Measurements from ENCODE around the gene GDA. TPM values are rescaled to one million over a fixed set of nuclear protein-coding genes. Genes with fewer than 3 reads are reported as not detected.
A peak's percentile ranks its signal among the peaks of the same experiment; 100 is the strongest.

Gene GDA
- total RNA-seq, 1 donor from 2014 or later, result 2.7 TPM

DNA sequence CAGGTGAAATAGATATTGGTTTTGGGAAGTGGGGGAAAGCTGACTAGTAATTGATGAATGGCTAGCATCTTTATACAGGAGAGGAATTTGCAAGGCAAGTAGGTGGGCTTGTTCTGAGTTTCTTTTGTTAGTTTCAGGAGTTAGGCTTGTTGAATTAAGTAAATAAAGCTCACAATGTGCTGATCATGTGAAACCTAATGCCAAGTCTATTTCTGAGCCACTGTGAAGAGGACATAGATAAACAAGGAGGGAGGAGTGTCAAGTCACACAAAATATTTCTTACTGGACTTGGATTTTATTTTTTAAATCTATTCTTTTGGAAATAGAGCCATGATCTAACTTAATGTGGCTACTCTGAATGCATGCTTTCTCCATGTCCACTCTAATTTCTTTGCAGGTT is 19.9 kb downstream of the GDA start:
- Mint-ChIP-seq H3K9me3 (no peaks in the 10 kb centered on the region), H3K27ac (no peak overlapping the region), H3K4me1 (peaks cover 2% of the 10 kb centered on the region), H3K27me3 (ENCODE audit: insufficient read depth, low read depth) (no peaks in the 10 kb centered on the region), H3K36me3 (no peaks in the 10 kb centered on the region), H3K4me3 (no peak overlapping the region)
- peak overlapping the region; percentile 32 for H3K4me2 ChIP-seq
- H4K20me1 ChIP-seq (ENCODE audit: low read depth), result no peaks in the 10 kb centered on the region
- H3K27ac ChIP-seq, result no peak overlapping the region
- no peaks in the 10 kb centered on the region for H3K27me3 ChIP-seq
- TF ChIP-seq EZH2phosphoT487 (IDR thresholded peaks at IDR 0.05) (no peak), CTCF (IDR thresholded peaks at IDR 0.05) (no peak), EZH2 (IDR thresholded peaks at IDR 0.05) (no peak)
- H3K79me2 ChIP-seq (ENCODE audit: low read depth), result no peaks in the 10 kb centered on the region
- H3F3A ChIP-seq (ENCODE audit: low read depth), result no peaks in the 10 kb centered on the region
- H3K9me3 ChIP-seq (ENCODE audit: low read depth), result no peaks in the 10 kb centered on the region
- H3K9ac ChIP-seq, result no peak overlapping the region
- H3K4me1 ChIP-seq, result peaks cover 9% of the 10 kb centered on the region
- peak overlapping the region; percentile 22 for H2AFZ ChIP-seq (replicated peaks)
- no peak overlapping the region for H3K4me3 ChIP-seq
- no peaks in the 10 kb centered on the region for H3K36me3 ChIP-seq
- DNase-seq (ENCODE audit: low spot score), result no peak

- Mint-ChIP-seq H3K27me3 (ENCODE audit: insufficient read depth, low read depth) (no peaks in the 10 kb centered on the region), H3K4me3 (no peak overlapping the region), H3K4me1 (peaks cover 2% of the 10 kb centered on the region), H3K27ac (no peak overlapping the region), H3K36me3 (no peaks in the 10 kb centered on the region), H3K9me3 (no peaks in the 10 kb centered on the region)
- no peaks in the 10 kb centered on the region for H3K9me3 ChIP-seq (ENCODE audit: low read depth)
- H3K4me2 ChIP-seq, result no peak overlapping the region
- peaks cover 9% of the 10 kb centered on the region for H3K4me1 ChIP-seq
- H3K4me3 ChIP-seq, result no peak overlapping the region
- no peaks in the 10 kb centered on the region for H3K27me3 ChIP-seq
- H3K79me2 ChIP-seq (ENCODE audit: low read depth), result no peaks in the 10 kb centered on the region
- no peak for DNase-seq (ENCODE audit: low spot score)
- no peak overlapping the region for H3K27ac ChIP-seq
- no peak for TF ChIP-seq EZH2phosphoT487 (IDR thresholded peaks at IDR 0.05)
- no peak for TF ChIP-seq CTCF (IDR thresholded peaks at IDR 0.05)
- no peak for TF ChIP-seq EZH2 (IDR thresholded peaks at IDR 0.05)
- no peaks in the 10 kb centered on the region for H4K20me1 ChIP-seq (ENCODE audit: low read depth)
- H3K36me3 ChIP-seq, result no peaks in the 10 kb centered on the region
- H3K9ac ChIP-seq, result no peak overlapping the region
- no peak overlapping the region for H2AFZ ChIP-seq (replicated peaks)
- no peaks in the 10 kb centered on the region for H3F3A ChIP-seq (ENCODE audit: low read depth)
These were observed 23.8 kb downstream of the GDA start for GRCh38 chr9:72173080-72173479.

GRCh38 chr9:72185561-72185960 is 36.3 kb downstream of the GDA start:
- H3K27me3 ChIP-seq, result no peaks in the 10 kb centered on the region
- DNase-seq (ENCODE audit: low spot score), result no peak
- no peaks in the 10 kb centered on the region for H3K27me3 Mint-ChIP-seq (ENCODE audit: insufficient read depth, low read depth)
- H3K4me1 Mint-ChIP-seq, result no peaks in the 10 kb centered on the region
- H3K79me2 ChIP-seq (ENCODE audit: low read depth), result no peaks in the 10 kb centered on the region
- H3F3A ChIP-seq (ENCODE audit: low read depth), result no peaks in the 10 kb centered on the region
- H2AFZ ChIP-seq (replicated peaks), result no peak overlapping the region
- TF ChIP-seq EZH2phosphoT487 (IDR thresholded peaks at IDR 0.05) (no peak), CTCF (IDR thresholded peaks at IDR 0.05) (no peak), EZH2 (IDR thresholded peaks at IDR 0.05) (no peak)
- H3K27ac Mint-ChIP-seq, result no peak overlapping the region
- H3K36me3 Mint-ChIP-seq, result no peaks in the 10 kb centered on the region
- no peak overlapping the region for H3K4me2 ChIP-seq
- H3K36me3 ChIP-seq, result no peaks in the 10 kb centered on the region
- H3K4me3 Mint-ChIP-seq, result no peak overlapping the region
- no peak overlapping the region for H3K27ac ChIP-seq
- H4K20me1 ChIP-seq (ENCODE audit: low read depth), result no peaks in the 10 kb centered on the region
- peaks cover 6% of the 10 kb centered on the region for H3K4me1 ChIP-seq
- H3K4me3 ChIP-seq, result no peak overlapping the region
- no peaks in the 10 kb centered on the region for H3K9me3 ChIP-seq (ENCODE audit: low read depth)
- peaks cover 9% of the 10 kb centered on the region for H3K9me3 Mint-ChIP-seq
- H3K9ac ChIP-seq, result no peak overlapping the region

All from neural progenitor cell (in vitro differentiated cells).